Measurements from ENCODE around the gene VAC14.
"Not testable (repeated sequence)": the region's sequence is repeated elsewhere in the genome, so short reads cannot be mapped to it uniquely, and the experiment has no call there.

The VAC14 gene

DNA sequence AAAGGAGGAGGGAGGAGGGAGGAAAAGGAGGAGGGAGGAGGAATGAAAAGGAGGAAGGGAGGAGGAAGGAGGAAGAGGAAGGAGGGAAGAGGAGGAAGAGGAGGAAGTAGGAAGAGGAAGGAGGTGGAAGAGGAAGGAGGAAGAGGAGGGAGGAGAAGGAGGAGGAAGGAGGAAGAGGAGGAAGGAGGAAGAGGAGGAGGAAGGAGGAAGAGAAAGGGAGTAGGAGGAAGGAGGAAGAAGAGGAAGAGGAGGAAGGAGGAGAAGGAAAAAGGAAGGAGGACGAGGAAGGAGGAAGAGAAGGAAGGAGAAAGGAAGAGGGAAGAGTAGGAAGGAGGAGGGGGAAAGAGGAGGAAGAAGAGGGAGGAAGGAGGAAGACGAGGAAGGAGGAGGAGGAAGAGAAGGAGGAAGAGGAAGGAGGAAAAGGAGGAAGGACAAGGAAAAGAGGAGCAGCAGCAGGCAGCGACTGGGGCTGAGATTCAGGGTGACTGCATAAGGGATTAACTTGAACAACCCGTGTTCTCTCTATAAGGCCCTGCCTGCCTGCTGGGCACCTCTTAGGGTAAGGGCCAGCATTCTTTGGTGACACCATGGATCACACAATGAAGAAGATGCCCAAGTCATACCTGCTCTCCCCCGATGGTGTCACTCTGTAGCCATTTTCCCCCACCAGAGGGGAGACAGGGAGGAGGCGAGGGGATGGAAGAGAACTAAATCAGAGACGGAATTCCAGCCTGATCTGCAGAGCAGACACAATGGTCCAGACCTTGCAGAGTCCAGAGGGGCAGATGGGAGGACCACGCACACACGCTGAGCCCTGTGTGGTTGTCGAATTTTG is 156.0 kb downstream of the VAC14 start:
- no peak for DNase-seq (ENCODE audit: low read depth)

DNA sequence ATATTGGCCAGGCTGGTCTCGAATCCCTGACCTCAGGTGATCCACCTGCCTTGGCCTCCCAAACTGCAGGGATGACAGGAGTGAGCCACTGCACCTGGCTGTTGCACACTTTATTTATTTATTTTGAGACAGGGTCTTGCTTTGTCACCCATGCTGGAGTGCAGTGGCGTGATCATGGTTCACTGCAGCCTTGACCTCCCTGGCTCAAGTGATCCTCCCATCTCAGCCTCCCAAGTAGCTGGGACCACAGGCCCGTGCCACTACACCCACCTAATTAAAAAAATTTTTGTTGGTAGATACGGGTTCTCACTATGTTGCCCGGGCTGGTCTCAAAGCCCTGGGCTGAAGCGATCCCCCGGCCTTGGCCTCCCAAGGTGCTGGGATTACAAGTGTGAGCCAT is 157.7 kb downstream of the VAC14 start:
- DNase-seq (ENCODE audit: low read depth), result not testable (repeated sequence)

DNA sequence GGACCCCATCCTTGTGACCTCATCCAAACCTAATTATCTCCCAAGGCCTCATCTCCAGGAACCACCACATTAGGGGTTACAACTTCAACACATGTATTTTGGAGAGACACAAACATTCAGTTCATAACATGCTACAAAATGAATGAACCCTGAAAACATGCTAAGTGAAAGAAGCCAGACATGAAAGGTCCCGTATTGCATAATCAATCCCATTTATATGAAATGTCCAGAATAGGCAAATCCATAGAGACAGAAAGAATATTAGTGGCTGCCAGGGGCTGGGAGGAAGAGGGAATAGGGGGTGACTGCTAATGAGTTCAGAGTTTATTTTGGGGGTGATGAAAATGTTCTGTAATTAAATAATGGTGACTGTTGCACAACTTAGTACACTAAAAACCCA is 158.3 kb downstream of the VAC14 start:
- no peak for DNase-seq (ENCODE audit: low read depth)

DNA sequence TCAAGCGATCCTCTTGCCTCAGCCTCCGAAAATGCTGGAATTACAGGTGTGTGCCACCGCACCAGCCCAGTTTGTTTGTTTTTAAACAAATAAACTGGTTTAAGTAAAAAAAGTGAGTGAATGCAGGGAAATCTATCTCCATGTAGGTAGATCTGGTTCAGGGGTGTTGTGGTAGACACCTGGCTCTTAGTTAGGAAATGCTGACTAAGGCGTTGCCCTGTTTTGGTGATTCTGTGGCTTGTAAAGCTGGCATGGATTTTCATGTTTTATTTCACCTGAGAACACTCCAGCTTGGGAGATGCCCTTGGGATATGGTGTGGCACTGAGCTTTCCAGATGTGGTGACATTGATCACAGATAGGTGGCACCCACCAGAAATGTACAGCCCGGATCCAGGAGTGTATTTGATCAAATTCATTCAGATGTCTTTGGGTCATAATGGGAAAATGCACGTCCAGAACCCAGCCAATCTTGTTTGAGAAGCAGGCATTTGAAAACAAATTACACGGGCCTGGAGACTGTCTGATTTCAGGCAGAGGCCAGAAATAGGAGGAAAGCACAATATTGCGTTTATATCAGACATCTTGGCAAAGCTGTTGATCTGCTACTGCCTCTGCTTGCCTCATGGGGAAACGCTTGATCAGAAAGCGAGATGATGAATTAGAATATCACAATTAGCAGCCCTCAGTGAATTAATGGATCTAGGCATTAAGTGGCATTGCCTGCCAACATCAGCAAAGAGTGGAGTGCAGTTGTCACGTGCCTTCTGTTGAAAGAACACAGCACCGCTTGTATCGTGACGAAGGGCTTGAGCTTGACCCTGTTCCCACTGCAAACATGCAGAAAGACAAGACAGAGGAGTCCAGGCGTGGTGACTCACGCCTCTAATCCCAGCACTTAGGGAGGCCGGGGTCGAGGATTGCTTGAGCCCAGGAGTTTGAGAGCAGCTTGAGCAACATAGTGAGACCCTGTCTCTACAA is 161.9 kb downstream of the VAC14 start:
- no peak for DNase-seq (ENCODE audit: low read depth)

Measured in stimulated activated CD4-positive, alpha-beta T cell treated with anti-CD3 and anti-CD28 coated beads, Interleukin-2, amount 100 ng/mL, for 4 hours (primary cell).